GM21367 (cell line): ENCODE measurements around the gene SGO1.
"Not testable (repeated sequence)": the region's sequence is repeated elsewhere in the genome, so short reads cannot be mapped to it uniquely, and the experiment has no call there.

ENCODE experiments used
- ATAC-seq: cut with Tn5 transposase; IDR thresholded peaks from one replicate; pipeline ENCODE4 v1.9.1; 2021; ENCODE audit not compliant: unreplicated experiment

SGO1 gene

DNA sequence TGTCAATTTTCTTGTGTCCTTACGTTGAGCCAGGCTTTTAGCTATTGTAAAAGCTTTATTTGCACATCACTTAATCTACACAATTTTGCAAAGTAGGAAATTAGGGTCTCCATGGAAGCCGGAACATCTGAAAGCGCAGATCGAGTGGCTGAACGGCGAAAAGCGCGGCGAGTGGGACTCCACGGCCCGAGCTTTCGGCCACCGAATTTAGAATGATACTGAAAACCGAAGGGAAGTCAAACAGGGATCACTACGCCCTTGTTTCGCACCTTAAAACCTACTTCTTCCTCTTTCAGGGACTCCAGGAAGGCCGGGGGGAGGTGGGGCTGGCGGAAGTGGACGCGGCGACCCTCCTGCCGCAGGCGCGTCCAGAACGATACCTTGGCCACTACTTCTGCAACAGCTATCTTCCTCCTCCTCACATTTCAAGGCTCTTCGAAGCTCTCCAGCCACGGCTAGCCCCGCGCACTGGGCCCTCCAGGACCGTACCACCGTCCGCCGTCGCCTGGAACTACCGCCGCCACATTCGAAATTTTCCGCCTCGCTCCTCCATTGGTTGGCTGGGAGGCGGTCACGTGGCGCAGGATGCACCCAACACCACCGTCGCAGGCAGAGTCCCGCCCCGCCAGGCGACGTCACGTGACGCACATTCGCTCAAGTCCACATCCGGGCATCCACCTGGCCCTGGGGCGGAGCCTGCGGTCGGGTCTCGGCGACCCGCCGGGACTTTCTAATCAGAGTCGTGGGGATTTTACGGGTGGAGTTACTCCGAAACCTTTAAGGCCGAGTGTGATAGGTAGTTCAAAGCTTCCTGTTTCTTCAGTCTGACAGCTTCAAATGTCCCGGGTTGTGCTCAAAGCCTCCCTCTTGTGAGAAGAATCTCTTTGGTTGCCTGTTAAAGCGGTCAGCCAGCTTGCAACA, at the start of gene SGO1:
SGO1 (minus strand) TSS at position 528 of the 921 bp plus-strand sequence. CDS start 2,179 bp downstream, outside the sequence.
- peak; percentile 91 for ATAC-seq

DNA sequence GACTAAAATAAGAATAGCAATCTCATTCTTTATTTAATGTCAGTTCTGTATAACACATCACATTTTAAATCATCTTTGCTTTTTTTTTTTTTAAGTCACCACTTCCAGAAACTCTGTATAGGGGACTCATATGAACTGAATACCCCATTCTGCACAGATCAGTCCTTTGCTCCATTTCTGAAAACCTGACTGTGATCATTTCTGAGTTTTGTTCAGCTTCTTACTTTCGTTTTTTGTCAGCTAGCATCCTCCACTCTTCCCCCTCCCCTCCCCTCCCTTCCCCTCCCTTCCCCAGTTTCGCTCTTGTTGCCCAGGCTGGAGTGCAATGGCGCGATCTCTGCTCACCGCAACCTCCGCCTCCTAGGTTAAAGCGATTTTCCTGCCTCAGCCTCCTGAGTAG, 49.8 kb upstream of the SGO1 start:
- peak; percentile 44 for ATAC-seq

DNA sequence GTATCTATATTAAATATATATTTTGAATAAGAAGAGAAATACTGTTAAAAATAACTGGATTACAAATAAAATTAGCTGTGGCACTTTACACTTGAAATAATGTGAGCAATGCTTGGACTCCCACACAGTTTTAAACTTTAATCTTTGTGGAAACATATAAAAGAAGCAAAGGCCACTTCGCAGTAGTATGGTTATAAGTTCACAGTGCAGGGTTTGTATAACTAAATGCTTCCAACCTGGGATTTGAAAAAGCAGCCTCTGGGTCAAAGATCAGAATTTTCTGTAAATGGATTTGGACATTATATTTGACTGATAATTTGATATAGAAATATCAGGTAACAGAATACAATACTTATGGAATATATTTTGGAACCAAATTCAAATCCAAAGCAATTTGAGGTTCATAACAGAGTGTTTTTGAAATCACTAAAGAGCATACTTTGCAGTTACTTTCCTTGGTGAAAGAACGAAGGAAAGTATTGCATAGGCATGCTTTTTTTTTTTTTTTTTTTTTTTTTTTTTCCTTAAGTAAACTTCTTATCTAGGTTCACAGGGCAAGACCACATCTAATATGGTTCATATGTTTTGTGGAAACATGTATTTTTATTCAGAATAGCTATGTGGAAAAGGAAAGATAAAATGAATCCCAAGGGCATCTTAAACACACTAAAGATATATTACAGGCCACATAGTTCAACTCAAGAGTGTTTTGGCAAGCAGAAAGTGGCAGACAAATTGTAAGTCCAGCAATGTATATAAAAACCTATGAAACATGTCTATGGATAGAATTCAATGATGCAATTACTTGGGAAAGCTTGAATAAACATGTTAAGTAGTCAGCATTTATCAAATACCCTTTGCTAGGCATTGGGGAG, 47.1 kb upstream of the SGO1 start:
- ATAC-seq: no peak

DNA sequence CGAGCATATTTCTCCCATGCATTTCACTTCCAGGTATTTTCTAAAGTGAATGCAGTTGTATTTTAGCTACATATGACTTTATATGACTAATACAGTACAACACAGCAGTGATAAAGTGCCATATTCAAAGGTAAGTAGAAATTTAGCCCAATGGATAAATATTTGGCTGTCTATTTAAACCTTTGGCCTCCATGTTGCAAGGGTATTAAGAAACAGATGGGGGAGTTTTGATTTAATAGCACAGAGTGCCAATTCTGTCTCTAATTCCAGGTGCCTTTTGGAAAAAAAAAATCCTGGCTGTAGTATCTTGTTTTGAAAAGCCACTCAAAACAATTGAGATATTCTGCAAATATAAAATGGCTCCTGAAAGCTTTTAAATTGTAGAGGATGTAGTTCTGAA, 44.9 kb upstream of the SGO1 start:
- ATAC-seq: no peak

DNA sequence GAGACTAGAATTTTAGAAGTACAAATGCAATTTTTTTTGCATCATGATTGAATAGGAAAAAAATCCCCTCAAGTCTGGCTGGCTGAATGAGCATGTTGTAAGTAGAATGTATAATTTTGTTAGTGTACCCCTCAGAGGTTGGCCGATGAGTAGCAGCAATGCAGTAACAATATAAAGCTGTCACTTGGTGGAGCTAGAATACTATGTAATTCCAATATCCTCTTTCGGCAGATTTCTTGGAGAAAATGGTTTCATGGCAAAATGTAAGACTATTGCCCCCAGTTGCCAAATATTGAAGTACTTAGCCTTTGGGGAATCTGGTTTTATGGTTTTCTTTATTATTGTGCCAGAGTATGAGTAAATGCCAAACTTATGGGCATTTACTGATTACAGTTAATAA, 39.8 kb upstream of the SGO1 start:
- no peak for ATAC-seq

DNA sequence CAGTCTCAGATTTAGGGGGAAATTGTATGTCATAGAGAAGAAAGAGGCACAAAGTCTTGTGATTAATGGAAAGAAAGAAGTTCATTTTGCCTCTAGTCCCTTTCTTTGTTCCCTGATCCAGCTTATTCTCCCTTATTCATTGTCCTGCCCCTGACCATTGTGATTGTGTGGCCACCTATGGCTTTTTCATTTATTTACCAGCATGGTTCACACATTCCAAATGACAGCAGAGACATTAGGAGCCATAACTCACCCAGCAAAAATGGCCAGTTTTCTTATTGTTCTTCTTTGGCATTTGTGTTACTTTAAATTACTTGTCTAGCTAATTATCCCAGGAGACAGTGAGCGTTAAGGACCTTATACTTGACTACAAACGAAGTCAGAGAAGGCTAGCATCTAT, 36.3 kb upstream of the SGO1 start:
- ATAC-seq: no peak

DNA sequence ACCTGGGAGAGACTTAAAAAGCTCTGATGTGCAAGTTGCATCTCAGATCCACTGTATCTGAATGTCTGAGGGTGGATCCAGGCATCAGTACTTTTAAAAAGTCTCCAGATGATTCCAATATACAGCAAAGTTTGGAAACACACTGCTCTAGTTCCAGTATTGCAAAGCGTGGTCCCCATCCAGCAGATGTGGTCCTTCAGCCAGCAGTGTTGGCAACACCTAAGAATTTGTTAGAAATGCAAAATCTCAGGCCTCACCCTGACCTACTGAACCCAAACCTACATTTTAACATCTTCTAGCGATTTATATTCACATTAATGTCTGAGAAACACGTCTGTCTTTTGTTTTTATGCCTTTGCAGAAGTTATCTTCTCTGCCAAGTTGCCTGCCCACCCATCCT, 32.2 kb upstream of the SGO1 start:
- ATAC-seq: no peak

DNA sequence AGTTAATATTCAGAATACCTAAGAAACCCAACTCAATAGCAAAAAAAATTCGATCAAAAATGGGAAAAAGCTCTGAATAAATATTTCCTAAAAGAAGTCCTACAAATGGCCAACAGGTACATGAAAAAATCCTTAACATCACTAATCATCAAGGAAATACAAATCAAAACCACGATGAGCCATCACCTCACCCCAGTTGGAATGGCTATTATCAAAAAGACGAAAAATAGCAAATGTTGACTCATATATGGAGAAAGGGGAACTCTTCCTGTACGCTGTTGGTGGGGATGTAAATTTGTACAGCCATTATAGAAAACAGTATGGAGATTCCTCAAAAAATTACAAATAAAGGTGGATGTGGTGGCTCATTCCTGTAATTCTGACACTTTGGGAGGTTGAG, 29.6 kb upstream of the SGO1 start:
- ATAC-seq: no peak

DNA sequence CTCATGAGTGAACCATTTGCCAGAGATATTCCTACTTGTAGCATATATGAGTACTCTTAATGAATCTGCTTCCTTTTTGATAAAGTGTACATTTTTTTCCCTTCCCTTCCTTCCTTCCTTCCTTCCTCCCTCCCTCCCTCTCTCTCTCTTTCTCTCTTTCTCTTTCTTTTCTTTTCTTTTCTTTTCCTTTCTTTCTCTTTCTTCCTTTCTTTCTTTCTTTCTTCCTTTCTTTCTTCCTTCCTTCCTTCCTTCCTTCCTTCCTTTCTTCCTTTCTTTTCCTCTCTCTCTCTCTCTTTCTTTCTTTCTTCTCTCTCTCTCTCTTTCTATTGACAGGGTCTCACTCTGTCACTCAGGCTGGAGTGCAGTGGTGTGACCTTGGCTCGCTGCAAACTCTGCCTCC, 27.5 kb upstream of the SGO1 start:
- ATAC-seq: not testable (repeated sequence)

DNA sequence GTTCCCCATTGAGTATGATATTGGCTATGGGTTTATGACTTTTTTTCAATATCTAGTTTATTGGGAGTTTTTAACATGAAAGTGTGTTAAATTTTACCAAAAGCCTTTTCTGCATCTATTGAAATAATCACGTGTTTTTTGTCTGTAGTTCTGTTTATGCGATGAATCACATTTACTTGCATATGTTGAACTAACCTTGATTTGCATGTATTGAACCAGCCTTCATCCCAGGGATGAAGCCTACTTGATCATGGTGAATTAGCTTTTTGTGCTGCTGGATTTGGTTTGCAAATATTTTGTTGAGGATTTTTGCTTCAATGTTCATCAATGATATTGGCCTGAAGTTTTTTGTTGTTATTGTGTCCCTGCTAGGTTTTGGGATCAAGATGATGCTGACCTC, 21.9 kb upstream of the SGO1 start:
- not testable (repeated sequence) for ATAC-seq

DNA sequence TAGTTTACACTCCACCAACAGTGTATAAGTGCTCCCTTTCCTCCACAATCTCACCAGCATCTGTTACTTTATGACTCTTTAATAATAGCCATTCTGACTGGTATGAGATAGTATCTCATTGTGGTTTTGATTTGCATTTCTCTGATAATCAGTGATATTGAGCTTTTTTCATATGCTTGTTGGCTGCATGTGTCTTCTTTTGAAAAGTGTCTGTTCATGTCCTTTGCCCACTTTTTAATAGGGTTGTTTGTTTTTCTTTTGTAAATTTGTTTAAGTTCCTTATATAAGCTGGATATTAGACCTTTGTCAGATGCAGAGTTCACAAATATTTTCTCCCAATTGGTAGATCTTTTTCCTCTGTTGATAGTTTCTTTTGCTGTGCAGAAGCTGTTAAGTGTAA, 19.9 kb upstream of the SGO1 start:
- ATAC-seq: not testable (repeated sequence)

DNA sequence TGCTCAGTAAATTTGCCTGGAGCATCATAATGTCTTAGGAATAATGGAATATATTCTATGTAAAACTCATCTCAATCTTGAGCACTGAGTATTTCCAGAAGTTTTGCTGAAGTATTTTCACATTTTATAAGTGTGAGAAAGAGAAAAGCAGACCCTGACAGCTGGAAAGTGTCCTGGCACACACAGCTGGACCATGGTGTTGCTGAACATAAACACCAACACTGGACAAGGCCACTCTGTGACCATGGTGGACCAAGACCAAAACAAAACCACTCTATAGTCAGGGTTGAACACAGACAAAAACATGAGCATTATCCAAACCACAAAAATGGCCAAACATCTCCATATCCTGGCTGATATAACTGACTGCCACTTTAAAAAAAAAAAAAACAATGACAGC, 15.1 kb upstream of the SGO1 start:
- no peak for ATAC-seq

DNA sequence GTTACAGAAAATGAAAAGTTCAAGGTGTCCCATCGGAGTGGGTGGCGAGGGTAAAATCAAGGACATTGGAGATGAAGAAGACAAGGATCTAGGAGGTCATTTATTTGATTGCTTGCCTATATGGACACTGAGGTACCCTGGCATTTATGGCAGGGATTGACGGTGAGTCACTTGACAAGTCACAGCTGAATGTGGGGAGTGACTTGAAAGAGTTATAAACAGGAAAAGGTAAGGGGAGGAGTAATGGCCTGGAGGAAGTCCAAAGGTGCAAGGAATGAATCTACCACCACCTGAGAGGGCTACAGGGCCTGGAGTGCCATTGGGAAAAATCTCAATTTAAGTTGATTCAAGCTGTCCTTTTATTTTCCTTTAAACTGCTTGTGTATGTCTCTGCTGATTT, 11.8 kb upstream of the SGO1 start:
- ATAC-seq: no peak

DNA sequence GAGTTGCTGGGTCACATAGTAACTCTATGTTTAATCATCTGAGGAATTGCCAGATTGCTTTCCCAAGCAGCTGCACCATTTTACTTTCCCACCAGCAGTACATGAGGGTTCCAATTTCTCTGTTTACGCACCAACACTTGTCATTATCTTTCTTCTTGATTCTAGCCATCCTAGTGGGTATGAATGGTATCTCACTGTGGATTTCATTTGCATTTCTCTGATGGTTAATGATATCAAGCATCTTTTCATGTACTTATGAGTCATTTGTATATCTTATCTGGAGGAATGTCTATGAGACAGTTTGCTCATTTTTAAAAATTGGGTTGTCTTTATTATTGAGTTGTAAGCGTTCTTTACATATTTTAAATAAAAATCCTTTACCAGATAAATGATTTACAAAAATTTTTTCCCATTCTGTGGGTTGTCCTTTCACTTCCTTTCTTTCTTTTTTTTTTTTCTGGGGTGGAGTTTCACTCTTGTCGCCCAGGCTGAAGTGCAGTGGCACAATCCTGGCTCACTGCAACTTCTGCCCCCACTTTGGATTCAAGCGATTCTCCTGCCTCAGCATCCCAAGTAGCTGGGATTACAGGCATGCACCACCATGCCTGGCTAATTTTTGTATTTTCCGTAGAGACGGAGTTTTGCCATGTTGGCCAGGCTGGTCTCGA, 8.9 kb upstream of the SGO1 start:
- no peak for ATAC-seq

DNA sequence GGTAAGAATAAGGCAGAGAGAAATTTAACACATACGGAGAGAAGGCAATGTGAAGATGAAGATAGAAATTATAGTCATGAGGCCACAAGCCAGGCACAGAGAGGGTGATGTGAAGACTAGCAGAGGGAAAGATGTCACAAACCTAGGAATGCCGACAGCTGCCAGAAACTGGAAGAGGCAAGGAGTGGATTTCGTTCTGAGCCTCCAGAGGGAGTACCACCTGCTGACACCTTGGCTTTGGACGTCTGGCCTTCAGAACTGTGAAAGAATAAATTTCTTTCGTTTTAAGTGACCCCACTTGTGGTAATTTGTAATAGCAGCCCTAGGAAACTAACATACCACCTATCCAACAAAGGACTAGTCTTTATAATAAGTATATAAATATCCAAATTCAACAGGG, 5.0 kb upstream of the SGO1 start:
- no peak for ATAC-seq

DNA sequence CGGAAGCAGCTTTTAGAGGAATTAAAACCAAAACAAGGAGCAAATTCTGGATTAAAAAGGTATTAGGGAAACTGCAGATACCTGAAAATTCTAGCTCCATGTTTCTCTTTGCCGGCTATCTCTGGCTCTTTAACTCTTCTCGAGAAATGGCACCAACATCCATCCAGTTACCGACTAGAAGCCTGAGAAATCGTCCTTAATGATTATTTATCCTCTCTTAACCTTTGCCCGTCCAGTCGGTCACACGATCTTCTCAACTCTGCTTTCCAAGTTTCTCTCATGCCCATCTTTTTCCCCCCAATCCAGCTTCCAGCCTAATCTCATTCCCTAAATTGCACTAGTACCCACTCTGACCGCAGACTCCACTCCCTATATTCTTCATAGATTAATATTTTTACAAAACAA, 596 bp upstream of the SGO1 start:
- ATAC-seq: peak; percentile 3

DNA sequence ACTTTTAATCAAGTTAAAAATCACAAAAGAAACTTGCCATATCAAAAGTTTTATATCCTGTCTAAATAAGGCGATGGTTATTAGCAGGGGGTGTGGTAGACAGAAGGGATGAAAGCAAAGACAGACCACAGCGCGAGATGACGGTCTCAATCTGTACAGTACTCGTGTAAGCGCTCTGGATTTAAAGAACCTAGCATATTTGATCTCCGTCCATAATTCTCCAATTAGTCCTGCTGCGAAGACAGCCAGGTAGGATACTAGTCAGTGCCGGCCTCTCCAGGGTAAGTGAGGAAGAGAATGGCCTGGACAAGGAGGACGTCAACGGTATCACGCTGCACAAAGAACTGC, 701 bp downstream of the SGO1 start:
- ATAC-seq: no peak

DNA sequence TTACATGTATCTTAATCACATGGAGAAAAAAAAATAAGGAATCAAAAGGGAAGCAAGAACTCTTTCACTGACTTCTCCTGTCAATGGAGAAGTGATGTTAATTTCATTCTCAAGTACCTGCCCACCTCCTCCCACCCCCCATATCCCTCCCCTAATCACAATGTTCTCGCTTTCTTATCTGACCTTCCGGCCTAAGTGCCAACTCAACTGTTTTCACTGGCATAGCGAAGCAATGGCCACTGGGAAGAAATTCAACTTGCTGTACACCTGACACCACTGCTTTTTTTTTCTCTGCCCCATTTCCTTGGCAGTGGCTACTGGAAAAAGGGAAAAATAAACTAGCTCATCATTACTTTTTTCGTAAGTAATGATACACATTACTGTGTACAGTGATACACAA, 3.8 kb downstream of the SGO1 start:
- no peak for ATAC-seq

DNA sequence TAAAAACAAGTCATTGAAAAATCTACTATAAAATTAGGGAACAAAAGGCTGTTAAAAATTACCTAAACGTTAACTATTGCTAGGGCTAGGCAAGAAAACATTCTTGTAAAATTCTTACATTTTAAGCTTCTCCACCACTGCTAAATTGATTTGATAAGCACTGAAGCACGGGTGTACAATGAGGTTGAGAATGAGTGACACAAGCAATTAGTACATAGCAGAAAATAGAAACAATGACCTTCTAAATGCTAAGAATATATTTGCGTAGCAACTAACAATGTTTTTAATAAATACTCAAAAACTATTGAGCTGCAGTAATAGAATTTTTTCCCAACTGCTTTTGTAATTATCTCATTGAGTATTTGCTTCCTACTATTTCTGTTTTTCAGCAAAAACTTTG, 4.7 kb downstream of the SGO1 start:
- ATAC-seq: no peak

DNA sequence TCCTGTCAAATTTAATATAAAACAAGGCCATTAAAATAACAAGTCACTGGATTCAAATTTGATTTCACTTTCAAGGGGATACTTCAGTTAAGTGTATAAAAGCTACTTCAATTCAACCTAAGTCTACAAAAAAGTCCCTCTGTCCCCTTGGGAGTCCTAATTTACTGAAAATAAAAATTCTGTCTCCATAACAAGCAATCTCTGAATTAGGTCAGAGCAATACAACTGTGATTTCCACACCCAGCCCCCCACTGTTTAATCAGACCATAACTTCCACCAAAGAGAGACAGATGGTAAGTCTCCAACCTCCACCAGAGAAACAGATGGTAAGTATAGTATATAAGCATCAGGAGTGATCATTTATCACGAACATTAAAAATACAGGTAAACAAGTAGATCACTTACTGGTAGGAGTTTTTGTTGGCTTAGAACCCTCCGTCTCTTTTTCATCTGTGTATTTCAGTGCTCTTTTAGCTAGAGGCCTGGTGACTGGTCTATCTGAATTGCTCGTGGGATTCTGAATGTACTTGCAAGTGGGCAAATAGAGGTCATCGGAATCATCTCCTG, 12.1 kb downstream of the SGO1 start:
- no peak for ATAC-seq

DNA sequence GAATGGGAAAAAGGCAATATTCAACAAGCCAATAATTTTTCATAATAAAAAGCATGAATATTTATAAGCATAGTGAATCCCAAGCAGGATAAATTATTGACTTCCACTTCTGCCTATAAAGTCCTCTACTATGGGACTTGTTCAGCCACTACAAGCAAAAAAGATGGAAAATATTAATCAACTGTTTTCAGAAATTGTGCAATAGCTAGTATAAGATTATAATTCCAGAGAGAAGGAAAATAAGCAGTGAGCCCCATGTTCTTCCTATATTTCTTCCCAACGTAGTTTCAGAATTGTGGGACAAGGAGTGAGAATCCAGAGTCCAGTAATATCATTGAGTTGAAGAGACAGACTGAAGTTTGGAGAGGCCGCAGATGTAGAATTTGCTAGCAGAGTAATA, 24.3 kb downstream of the SGO1 start:
- ATAC-seq: no peak
